NB4 (cell line): ENCODE data around the gene REEP1.
A peak's percentile ranks its signal among the peaks of the same experiment; 100 is the strongest.

ENCODE experiments used
- DNase-seq: peaks from one replicate; pipeline ENCODE4 v3.0.0; 2010; ENCODE audit warnings: low read depth
- H3K4me3 ChIP-seq: one replicate; pipeline ENCODE4 v1.5.1; 2011; ENCODE audit warnings: mild to moderate bottlenecking, low read depth, low read length, moderate library complexity
- MYC ChIP-seq: IDR thresholded peaks from 2 replicates; pipeline ENCODE4 v1.6.1; 2011; ENCODE audit warnings: low read depth, low read length
- POLR2A ChIP-seq: IDR thresholded peaks from 2 replicates; pipeline ENCODE4 v1.6.1; 2011; ENCODE audit warnings: mild to moderate bottlenecking; ENCODE audit not compliant: insufficient read length; ENCODE audit errors: extremely low read depth
- TF ChIP-seq, protein P1 (sequence below): IDR thresholded peaks from 2 replicates; pipeline ENCODE4 v1.6.1; 2011; ENCODE audit warnings: low read depth, low read length
- TF ChIP-seq, protein P2 (sequence below): IDR thresholded peaks from one replicate; pipeline ENCODE4 v1.5.1; 2012; ENCODE audit warnings: low read depth, low read length

Gene REEP1

DNA sequence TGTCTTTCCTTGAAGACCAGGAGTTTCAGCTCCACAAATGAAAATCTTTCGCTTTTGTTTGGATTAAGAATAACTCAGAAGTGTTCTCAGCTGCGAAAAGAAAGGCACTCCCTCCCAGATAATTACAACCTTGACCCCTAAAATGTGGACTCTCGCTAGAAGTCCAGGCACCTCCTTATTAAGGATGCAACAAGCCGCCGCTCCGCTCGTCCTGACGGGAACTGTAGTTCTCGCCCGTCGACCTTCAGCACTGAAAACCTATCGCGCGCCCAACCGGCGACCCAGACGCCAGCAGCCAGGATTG lies 142.7 kb downstream of the REEP1 start:
- H3K4me3 ChIP-seq: peak overlapping the region; percentile 92
- no peak for DNase-seq

DNA sequence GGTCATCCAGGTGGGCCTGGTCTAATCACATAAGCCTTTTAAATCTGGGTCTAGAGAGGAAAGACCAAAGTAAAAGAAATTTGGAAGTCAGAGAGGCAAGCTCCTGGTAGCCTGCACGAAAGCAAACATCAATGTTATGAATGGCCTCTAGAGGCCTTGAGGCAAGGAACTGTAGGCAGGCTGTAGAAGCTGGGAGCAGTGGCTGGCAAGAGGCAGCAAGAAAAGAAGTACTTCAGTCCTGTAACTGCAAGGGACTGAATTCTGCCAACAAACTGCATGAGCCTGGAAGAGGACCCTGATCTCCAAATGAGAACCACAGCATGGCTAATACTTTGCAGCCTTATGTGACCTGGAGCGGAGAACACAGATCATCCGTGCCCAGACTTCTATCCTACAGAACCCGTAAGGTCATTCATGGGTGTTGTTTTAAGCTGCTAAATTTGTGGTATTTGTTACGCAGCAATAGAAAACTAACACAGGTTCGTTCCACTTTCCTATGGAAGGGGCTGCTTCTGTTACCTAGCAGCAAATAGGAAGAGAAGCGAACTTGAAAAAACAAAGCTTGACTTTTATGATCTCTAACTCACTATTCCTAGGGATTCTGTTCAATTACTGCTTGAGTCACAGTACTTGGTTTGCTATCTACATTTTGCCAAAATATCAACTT lies 143.4 kb downstream of the REEP1 start:
- TF ChIP-seq POLR2A (no peak), MYC (no peak)
- TF ChIP-seq, protein P1, sequence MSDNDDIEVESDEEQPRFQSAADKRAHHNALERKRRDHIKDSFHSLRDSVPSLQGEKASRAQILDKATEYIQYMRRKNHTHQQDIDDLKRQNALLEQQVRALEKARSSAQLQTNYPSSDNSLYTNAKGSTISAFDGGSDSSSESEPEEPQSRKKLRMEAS: no peak
- TF ChIP-seq, protein P2, sequence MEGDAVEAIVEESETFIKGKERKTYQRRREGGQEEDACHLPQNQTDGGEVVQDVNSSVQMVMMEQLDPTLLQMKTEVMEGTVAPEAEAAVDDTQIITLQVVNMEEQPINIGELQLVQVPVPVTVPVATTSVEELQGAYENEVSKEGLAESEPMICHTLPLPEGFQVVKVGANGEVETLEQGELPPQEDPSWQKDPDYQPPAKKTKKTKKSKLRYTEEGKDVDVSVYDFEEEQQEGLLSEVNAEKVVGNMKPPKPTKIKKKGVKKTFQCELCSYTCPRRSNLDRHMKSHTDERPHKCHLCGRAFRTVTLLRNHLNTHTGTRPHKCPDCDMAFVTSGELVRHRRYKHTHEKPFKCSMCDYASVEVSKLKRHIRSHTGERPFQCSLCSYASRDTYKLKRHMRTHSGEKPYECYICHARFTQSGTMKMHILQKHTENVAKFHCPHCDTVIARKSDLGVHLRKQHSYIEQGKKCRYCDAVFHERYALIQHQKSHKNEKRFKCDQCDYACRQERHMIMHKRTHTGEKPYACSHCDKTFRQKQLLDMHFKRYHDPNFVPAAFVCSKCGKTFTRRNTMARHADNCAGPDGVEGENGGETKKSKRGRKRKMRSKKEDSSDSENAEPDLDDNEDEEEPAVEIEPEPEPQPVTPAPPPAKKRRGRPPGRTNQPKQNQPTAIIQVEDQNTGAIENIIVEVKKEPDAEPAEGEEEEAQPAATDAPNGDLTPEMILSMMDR: no peak
- peak overlapping the region; percentile 92 for H3K4me3 ChIP-seq
- peak; percentile 37 for DNase-seq

More for the DNA sequence above, 142.7 kb downstream of the REEP1 start:
- TF ChIP-seq MYC: no peak
- TF ChIP-seq, protein P1: peak; percentile 53

DNA sequence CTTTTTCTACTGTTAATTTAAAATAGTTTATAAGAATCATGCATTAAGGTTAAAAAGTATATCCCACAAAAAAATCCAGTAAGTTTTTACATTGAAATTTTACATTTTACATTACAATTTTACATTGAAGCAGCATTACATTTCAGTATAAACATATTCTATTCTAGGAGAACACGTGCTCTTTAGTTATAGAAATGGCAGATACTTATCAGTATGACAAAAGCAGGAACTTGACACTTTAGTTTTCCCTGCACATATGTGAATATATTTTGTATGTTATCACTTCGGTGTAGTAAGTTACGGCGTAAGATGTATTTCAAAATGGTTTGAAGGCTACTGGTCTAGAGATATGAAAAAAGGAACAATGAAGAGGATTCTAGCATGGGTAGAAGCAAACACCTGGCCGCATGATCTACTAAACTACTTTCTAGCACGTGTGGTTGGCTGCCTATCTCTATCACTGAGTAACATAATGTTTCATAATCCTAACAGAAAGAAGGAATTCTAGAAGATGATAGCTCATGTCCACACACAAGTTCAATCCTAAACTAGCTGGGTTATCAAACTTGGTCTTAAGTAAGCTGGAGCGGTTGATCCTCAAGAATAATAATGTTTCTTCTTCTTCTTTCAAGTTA lies 147.5 kb downstream of the REEP1 start:
- no peak overlapping the region for H3K4me3 ChIP-seq
- DNase-seq: no peak
- TF ChIP-seq MYC (no peak), POLR2A (no peak)

DNA sequence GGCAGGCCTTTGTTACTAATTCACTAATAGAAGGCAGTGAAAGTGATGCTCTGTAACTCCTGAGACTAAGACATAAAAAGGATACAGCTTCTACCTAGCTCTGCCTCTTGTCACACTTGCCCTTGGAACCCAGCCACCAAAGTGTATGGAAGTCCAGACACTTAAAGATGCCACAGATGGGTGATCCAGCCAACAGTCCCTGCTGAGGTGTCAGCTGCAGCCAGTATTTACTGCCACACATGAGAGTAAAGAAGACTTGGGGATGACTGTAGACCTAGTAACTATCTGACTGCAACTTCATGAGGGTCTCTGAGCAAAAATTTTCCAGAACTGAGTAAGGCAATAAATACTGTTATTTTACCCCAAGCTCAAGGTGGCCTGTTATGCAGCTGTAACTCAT lies 151.0 kb downstream of the REEP1 start:
- no peak overlapping the region for H3K4me3 ChIP-seq
- TF ChIP-seq MYC (no peak), POLR2A (no peak)
- TF ChIP-seq, protein P1: no peak
- TF ChIP-seq, protein P2: no peak
- no peak for DNase-seq

DNA sequence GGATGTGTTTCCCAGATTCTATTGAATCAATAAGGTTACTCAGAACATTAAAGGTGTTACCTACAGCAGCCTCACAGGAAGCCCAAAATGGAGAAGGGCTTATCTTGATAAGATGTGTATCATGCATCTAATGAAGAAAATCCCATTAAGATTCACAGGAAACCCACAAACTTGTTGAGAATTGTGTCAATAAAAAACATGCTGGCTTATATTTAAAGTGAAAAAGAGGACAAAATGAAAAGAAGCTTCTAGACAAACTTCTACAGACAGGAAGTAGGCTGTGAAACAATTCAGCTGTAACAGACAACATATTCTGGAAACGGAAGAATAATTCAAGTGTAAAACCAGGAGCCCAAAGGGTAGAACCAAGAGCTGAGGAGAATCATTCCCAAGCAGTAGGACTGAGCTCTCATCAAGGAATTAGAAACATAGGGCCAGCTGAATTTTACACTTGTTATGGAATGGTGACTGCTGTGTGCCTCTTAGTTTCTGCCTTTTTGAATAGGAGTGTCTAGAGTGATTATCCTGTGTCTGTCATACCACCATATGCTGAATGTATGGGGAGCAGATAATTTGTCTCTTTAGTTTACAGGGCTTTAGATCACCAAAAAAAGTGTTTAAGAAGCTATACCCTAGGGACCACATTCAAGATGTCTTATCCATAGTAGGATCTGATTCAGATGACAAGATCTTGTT lies 151.8 kb downstream of the REEP1 start:
- TF ChIP-seq, protein P1: no peak
- TF ChIP-seq POLR2A (no peak), MYC (no peak)
- TF ChIP-seq, protein P2: no peak
- no peak for DNase-seq
- no peak overlapping the region for H3K4me3 ChIP-seq

DNA sequence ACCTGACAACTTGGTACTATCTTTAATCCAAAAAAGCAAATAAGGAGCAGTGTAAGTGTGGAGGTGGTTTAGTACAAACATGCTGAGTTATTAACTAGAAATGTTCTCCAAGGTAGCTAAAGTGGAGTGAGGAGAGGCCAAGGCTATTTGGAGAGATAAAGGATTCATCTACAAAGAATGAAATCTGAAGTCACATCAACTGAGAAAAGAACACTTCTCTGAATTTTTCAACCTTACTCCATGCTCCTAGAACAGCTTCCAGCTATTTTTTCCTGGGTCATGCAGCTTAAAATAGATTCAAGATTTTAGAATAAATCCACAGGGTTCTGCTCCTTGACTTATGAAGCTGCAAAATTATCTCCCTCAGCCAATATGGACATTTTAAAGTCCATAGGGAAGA lies 160.8 kb downstream of the REEP1 start:
- no peak overlapping the region for H3K4me3 ChIP-seq
- TF ChIP-seq POLR2A (no peak), MYC (no peak)
- TF ChIP-seq, protein P1: no peak
- TF ChIP-seq, protein P2: no peak
- DNase-seq: no peak
